ENCODE data around the gene PER3.
"Not testable (repeated sequence)": the region's sequence is repeated elsewhere in the genome, so short reads cannot be mapped to it uniquely, and the experiment has no call there.

The PER3 gene

DNA sequence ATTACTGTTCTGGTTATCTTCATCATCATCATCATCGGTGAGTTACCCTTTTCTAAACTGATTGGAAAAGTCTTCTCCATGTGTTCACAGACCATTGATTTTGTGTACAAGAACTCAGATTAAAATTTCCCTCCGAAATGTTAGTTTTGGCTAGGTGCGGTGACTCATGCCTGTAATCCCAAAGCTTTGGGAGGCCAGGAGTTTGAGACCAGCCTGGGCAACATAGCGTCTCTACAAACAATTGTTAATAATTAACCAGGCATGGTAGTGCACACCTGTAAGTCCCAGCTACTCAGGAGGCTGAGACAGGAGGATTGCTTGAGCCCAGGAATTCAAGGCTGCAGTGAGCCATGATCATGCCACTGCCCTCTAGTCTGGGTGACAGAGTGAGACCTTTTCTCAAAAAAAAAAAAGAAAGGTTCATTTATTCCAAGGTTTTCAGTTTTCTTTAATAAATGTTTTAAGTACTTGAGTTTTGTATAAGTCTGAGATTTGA is 5.9 kb upstream of the PER3 start:
- DNase-seq (ENCODE audit: low read depth, low spot score) = no peak

GRCh38 chr1:7780976-7781375 is 3.1 kb upstream of the PER3 start:
- DNase-seq (ENCODE audit: low read depth, low spot score) = no peak

DNA sequence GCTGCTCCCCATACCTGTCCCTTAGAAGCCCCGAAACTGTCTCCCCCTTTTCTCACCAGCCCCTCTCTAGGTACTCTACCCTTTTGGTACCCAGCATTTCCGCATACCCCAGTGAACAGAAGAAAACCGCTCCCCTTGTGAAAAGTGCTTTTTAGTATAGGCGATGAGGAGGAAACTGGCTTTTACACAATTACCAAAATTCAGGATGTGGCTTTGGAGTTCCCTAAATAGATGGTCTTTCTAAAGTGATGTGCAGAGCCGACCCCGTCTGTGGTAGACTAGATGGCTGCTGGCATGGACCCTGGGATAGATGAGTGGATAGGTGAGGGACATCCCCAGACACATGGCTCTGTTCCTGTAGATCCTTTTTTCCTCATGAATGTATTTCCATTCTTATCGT is 2.6 kb upstream of the PER3 start:
- DNase-seq (ENCODE audit: low read depth, low spot score) = no peak

DNA sequence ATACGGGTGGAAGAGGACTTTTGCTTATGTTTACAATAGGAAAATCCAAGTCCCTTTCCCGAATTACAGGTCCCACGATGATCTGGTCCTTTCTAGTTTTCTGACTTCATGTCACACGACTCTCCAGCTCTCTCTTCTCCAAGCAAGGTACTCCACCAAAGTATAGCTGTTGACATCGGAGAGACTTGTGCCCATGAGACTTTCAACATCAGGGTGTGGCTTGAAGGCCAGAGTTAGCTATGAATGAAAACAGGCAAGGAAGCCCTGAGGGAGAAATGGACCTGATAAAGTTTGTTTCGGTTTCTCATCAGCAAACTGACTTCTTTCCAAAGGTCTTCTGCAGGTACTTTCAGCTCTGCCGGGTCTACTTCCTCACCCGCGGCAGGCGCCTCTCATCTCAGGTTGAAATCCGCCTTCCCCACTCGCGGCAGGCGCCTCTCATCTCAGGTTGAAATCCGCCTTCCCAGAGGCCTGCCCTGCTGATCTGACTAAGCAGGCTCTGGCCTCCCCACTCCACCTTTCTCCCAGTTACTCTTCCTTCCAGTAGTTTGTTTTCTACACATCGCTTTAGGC is 2.1 kb upstream of the PER3 start:
- no peak for DNase-seq (ENCODE audit: low read depth, low spot score)

DNA sequence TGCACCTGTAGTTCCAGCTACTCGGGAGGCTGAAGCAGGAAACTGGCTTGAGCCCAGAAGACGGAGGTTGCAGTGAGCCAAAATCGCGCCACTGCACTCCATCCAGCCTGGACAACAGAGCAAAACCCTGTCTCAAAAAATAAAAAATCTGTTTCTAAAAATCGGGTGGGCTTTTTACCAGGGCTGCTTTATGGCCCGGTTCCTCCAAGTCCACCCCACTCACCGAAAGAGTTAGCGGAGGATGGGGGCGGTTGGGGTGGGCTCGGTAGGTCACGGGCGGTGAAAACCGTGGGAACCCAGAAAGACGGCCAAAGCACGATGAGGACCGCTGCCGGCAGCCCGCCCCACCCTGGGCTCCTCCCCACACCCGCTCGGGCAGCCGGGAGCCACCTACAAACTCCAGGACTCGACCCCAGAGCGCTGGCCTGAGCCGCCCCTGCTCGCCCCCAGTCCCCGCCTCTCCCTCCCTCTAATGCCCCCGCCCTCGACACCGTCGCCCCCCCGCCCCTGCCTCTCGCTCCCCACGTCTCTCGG is 846 bp upstream of the PER3 start:
- peak; percentile 12 for DNase-seq (ENCODE audit: low read depth, low spot score)

DNA sequence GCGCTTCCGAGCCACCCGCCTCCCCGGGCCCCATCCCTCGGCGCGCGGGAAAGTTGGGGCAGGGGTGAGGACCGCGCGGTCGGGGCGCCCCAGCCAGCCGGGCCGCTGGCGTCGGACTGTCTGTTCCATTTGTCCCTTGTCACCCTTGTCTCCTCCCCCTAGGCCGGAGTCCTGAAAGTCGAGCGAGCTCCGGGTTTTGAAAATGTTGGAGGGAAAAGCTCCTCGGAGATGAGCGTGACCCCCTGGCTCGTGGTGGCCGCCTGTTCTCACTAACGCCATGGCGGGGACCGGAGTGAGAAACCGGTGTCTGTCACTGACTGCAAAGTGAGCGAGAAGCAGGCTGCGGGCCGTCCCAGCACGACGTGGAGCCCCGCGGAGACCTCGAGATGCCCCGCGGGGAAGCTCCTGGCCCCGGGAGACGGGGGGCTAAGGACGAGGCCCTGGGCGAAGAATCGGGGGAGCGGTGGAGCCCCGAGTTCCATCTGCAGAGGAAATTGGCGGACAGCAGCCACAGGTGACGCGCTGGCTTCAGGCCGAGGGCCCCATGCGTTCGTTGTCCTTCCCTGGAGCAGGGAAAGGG is 491 bp downstream of the PER3 start:
- DNase-seq (ENCODE audit: low read depth, low spot score) = no peak

- no peak for DNase-seq (ENCODE audit: low read depth, low spot score)
These were observed 1.0 kb downstream of the PER3 start for GRCh38 chr1:7785108-7785507.

DNA sequence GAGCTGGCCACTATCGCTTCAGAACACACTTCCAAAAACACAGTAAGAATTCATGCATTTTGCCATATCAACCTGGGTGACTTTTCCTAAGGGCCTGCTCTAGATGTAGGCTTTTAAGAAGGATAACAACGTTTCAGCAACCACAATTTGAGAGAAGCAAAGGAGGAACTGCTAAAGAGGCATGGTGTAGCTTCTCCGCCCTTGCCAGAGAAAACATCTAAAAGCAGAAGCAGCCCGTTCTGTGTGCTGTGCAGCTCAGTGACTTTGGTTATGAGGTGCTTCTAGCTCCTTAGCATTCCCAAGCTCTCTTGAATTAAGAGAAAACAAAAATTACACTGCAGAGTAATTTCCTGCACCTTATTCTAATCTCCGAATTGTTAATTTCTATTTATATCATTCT is 2.7 kb downstream of the PER3 start:
- DNase-seq (ENCODE audit: low read depth, low spot score) = no peak

GRCh38 chr1:7789828-7790227 is 5.7 kb downstream of the PER3 start:
- DNase-seq (ENCODE audit: low read depth, low spot score) = no peak

DNA sequence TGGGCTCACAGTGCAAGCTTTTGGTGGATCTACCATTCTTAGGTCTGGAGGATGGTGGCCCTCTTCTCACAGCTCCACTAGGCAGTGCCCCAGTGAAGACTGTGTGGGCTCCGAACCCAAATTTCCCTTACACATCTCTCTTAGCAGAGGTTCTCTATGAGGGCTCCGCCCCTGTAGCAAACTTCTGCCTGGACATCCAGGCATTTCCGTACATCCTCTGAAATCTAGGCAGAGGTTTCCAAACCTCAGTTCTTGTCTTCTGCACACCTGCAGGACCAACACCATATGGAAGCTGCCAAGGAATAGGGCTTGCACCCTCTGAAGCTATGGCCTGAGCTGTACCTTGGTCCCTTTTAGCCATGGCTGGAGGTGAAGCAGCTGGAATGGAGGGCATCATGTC is 6.9 kb downstream of the PER3 start:
- not testable (repeated sequence) for DNase-seq (ENCODE audit: low read depth, low spot score)

GRCh38 chr1:7795406-7795805 is 11.3 kb downstream of the PER3 start:
- no peak for DNase-seq (ENCODE audit: low read depth, low spot score)

DNA sequence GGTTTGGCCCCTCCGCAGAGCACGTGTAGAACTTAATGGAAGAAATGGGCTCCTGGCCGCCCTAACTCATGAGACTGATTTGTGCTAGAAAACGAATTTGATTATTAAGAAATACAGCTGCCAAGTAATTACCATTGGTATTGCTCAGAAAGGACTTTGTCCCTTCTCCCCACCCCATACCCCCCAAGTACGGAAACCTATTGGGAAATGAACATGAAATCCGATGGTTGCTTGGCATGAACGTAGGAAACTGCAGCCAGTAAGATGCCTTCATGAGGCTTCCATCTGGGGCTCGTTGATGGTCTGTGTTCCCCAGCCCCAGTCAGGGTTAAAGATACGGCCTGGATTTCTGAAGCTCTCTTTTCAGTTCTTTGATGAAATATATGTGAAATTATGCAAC is 21.4 kb downstream of the PER3 start:
- DNase-seq (ENCODE audit: low read depth, low spot score) = no peak

DNA sequence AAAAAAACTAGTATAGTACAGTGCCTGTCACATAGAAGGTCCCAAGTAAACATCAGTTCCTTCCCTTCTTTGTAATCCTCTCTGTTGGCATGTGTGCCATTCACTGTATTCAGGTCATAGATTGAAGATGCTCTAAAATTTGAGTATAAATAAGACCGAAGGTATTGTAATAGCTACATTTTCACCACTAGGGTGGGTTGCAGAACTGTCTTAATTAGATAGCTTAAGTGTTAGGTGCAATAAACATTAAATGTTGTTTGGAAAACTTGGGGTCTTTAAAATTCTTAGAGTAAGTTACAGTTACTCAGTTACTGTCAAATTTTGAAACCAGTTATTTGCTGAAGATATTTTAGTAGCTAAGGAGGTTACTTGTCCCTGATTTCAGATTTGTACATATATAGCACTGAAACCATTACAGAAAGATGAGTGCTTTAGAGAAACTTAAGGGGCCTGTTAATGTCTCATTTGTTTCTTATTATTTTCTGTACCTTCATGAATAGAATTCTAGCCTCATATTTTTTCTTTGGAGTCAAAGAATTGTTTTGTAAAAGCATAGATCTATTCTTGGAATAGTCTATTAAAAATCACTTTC is 24.3 kb downstream of the PER3 start:
- no peak for DNase-seq (ENCODE audit: low read depth, low spot score)

GRCh38 chr1:7809742-7810141 is 25.7 kb downstream of the PER3 start:
- no peak for DNase-seq (ENCODE audit: low read depth, low spot score)

DNA sequence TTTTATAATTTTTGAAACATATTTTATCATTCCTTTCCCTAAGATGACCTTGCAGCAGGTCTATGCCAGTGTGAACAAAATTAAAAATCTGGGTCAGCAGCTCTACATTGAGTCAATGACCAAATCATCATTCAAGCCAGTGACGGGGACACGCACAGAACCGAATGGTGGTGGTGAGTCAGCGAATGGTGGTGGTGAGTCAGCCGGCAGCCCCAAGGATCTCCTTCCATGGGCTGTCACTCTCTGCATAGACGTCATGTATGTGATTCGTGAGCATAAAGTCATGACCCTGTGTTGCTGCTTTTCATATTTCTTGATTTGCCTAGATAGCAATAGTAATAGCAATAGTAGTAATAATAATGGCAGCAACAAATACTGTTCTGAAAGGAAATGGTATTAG is 26.3 kb downstream of the PER3 start:
- DNase-seq (ENCODE audit: low read depth, low spot score) = no peak

DNA sequence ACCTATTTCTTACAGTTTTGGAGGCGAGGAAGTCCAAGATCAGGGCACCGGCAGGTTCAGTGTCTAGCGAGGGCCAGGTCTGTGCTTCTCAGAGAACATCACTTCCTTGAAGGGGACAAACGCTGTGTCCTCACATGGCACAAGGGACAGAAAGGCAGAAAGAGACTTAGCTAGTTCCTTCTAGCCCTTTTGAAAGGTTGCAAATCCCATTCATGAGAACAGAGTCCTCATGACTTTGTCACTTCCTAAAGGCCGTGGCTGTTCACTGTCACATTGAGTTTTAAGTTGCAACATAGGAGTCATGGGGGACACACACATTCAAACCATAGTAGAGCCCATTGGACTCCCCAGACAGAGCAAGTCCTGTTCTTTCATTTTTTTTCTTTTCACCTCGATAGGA is 27.4 kb downstream of the PER3 start:
- DNase-seq (ENCODE audit: low read depth, low spot score) = no peak

- no peak for DNase-seq (ENCODE audit: low read depth, low spot score)
These were observed 29.7 kb downstream of the PER3 start for GRCh38 chr1:7813677-7814373.

- DNase-seq (ENCODE audit: low read depth, low spot score) = no peak
These were observed 37.2 kb downstream of the PER3 start for GRCh38 chr1:7821282-7821681.

DNA sequence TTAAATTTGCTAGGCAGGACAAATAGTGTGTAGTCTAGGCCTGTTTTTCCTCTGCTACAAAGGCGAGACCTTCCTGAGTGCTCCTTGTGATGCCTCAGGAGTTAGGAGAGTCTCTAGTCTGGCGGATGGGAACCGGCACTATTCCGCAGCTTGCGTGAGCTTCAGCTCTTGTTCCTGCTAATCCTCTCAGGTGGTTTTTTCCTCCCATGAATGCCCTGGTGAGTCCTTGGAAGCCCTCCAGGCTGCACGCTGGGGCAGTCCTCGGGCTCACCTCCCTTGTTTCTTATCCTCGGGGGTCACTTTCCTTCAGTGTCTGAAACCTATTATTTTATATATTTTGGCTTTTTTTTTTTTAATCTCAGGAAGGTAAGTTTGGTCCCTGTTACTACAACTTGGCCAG is 40.6 kb downstream of the PER3 start:
- no peak for DNase-seq (ENCODE audit: low read depth, low spot score)

DNA sequence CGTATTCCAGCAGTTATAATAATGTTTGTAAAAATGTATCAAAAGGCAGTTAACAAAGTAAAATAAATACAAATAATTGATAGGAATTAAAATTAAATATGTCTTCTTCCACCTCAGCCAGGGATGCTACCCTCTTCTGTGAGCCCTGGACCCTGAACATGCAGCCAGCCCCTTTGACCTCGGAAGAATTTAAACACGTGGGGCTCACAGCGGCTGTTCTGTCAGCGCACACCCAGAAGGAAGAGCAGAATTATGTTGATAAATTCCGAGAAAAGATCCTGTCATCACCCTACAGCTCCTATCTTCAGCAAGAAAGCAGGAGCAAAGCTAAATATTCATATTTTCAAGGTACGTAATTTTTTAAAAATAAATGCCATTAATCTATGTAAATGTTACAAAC is 42.3 kb downstream of the PER3 start:
- DNase-seq (ENCODE audit: low read depth, low spot score) = no peak

DNA sequence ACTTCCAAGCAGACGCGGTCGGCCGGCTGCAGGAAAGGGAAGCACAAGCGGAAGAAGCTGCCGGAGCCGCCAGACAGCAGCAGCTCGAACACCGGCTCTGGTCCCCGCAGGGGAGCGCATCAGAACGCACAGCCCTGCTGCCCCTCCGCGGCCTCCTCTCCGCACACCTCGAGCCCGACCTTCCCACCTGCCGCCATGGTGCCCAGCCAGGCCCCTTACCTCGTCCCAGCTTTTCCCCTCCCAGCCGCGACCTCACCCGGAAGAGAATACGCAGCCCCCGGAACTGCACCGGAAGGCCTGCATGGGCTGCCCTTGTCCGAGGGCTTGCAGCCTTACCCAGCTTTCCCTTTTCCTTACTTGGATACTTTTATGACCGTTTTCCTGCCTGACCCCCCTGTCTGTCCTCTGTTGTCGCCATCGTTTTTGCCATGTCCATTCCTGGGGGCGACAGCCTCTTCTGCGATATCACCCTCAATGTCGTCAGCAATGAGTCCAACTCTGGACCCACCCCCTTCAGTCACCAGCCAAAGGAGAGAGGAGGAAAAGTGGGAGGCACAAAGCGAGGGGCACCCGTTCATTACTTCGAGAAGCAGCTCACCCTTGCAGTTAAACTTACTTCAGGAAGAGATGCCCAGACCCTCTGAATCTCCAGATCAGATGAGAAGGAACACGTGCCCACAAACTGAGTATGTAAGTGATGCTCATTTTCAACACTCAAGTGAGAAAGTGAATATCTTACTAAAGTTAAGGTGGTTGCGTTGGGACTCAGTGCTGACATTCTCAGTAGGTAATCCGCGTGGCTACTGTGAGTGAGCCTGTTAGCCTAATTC is 43.2 kb downstream of the PER3 start:
- no peak for DNase-seq (ENCODE audit: low read depth, low spot score)

GRCh38 chr1:7831458-7831857 is 47.4 kb downstream of the PER3 start:
- no peak for DNase-seq (ENCODE audit: low read depth, low spot score)
